T-helper 2 cell (primary cell): ENCODE results near the gene PSMA8.
"Not testable (repeated sequence)": the region's sequence is repeated elsewhere in the genome, so short reads cannot be mapped to it uniquely, and the experiment has no call there.

Experiments
- DNase-seq, 5 experiments: peaks; one replicate each; pipeline versions ENCODE4 v3.0.0 to v3.0.0-alpha.2; 2012 to 2022
- total RNA-seq, 2 donors: gene quantifications; one replicate each; lab custom pipeline; 2026; lab: John Stamatoyannopoulos, UW

PSMA8 gene
- total RNA-seq = 0 to 0.61 reads per million in 2 donors

DNA sequence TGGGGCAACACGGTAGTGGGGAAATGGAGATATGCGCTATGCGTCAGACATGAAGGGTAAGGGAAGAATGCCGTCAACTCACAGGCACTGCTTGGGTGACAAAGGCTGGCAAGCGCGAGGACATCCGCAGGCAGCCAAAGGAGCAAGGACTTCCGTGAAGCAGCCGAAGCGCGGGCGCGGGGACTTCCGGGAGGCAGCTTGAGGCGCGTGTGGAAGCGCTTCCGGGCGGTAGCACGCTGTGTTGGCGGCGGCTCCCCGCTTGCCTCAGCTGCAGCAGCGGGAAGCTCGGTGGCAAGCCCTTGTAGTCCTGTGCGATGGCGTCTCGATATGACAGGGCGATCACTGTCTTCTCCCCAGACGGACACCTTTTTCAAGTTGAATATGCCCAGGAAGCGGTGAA, at the start of gene PSMA8:
Gene PSMA8 (plus strand): TSS at position 218 of the 400 bp plus-strand sequence. CDS start 97 bp downstream, at position 315.
- peak; percentile 18 to 87 (median 46) for DNase-seq

GRCh38 chr18:26085056-26085455, 48.6 kb upstream of the PSMA8 start:
- DNase-seq = no peak

DNA sequence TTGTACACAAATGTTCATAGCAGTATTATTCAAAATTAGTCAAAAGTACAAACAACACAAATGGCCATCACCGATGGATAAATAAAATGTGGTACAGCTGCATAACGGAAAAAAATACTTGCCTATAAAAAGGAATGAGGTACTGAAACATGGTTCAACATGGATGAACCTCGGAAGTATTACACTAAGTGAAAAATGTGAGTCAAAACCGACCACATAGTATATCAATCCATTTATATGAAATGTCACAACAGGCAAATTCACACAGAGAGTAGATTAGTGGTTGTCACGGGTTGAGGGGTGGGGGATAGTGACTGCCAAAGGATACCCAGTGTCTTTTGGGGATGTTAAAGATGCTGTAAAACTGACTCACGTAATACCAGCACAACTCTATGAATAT, 46.7 kb upstream of the PSMA8 start:
- DNase-seq = no peak

GRCh38 chr18:26088487-26088886, 45.2 kb upstream of the PSMA8 start:
- DNase-seq = peak in 1 of 5 experiments; percentile 13

- peak in 1 of 5 experiments; percentile 54 for DNase-seq
These were observed 44.2 kb upstream of the PSMA8 start for GRCh38 chr18:26089293-26090129.

GRCh38 chr18:26090130-26091046, 43.3 kb upstream of the PSMA8 start, which contains the start of gene SS18:
SS18 (minus strand) TSS chr18:26090613; CDS start chr18:26090569, 44 bp downstream.
- DNase-seq = peak; percentile 75 to 95 (median 85)

- peak in 1 of 5 experiments; percentile 85 for DNase-seq
These were observed 42.5 kb upstream of the PSMA8 start for GRCh38 chr18:26091047-26091630.

GRCh38 chr18:26096852-26097251, 36.8 kb upstream of the PSMA8 start:
- DNase-seq = no peak

- DNase-seq = no peak
These were observed 36.1 kb upstream of the PSMA8 start for GRCh38 chr18:26097563-26097962.

DNA sequence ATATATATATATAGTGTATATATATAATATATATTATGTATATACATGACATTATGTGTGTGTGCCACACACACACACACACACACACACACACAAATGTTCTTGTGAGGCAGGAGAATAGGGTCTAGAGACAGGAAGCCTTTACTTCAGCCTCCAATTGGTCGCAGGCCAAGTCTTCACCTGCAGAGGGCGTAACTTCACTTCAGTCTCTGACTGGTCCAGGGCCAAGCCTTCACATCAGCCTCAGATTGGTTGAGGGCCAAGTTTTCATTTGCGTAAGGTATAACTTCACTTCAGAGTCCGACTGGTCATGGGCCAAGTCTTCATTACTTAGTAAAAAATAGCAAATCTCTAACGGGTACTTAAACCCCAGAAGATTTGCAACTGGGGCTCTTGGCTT, 30.1 kb upstream of the PSMA8 start:
- peak in 2 of 5 experiments; percentile 5 to 50 for DNase-seq

DNA sequence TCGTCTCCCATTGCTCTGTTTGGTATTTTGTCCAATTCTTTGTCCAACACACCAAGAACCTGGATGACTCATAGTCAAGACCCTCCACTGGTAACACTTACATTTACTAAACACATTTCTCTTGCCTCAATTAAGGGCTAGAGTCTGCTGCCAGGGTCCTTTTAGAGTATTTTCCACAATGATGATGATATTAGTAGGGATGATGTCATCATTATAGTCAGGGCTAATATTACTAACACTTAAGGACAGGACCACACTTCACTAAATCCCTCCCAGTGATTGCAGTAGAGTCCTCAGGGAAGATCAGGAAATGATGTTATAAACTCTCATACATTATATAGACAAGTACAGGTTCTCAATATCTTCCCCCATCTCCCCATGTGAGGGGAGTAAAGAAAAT, 29.6 kb upstream of the PSMA8 start:
- DNase-seq = no peak

DNA sequence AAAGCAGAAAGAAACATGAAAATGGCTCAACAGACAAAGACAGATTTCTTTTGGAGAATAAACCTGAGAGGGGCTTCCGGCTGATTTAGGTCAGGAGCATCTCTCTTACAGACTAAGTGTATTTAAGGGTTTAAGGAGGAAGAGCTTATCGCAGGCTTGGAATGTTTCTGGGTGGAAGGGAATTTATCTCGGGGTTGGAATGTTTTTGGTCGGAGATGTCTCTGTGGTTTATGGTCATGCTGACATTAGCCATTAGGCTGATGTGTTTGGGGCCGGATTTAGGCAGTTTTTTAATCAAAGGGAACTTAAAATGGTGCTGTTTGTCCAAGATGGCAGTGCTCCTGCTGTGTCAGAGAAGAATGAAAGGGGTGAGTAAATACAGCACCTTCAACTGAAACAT, 14.4 kb upstream of the PSMA8 start:
- DNase-seq = no peak

DNA sequence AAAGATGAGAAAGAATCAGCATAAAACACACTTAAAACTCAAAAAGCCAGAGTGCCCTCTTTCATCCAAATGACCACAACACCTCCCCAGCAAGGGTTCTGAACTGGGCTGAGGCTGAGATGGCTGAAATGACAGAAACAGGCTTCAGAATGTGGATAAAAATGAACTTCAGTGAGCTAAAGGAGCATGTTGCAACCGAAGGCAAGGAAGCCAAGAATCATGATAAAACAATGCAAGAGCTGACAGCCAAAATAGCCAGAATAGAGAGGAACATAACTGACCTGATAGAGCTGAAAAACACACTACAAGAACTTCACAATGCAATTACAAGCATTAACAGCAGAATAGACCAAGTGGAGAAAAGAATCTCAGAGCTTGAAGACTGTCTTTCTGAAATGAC, 12.2 kb upstream of the PSMA8 start:
- no peak for DNase-seq

DNA sequence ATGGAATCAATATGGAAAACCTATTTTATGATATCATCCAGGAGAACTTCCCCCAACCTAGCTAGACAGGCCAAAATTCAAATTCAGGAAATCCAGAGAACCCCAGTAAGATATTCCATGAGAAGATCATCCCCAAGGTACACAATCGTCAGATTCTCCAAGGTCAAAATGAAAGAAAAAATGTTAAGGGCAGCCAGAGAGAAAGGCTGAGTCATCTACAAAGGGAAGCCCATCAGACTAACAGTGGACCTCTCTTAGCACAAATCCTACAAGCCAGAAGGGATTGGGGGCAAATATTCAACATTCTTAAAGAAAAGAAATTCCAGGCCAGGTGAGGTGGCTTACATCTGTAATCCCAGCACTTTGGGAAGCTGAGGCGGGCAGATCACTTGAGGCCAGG, 11.7 kb upstream of the PSMA8 start:
- not testable (repeated sequence) for DNase-seq

- DNase-seq = no peak
These were observed 5.9 kb upstream of the PSMA8 start for GRCh38 chr18:26127786-26128185.

- not testable (repeated sequence) for DNase-seq
These were observed 5.5 kb upstream of the PSMA8 start for GRCh38 chr18:26128192-26128591.

GRCh38 chr18:26134107-26134506, 438 bp downstream of the PSMA8 start:
- DNase-seq = peak in 2 of 5 experiments; percentile 15 to 71

DNA sequence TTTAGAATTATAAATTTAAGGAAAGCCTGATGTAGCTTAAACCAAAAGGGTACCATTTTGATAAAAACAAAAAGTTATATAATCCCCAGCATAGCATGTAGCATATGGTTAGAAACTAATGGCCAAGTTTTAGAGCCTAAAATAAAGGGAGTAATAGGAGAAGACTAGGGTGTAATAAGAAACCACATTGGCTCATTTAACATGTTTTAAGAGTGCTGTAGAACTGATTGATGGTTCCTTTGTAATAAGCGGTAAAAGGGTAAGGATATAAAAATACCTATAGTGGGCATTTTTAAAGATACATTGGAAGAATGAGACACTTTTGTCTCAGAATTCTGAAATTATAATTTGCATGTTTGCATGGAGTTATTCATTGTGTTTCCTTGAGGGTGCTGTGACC, 1.9 kb downstream of the PSMA8 start:
- DNase-seq = no peak

GRCh38 chr18:26157326-26157725, 23.7 kb downstream of the PSMA8 start:
- no peak for DNase-seq

GRCh38 chr18:26159353-26159752, 25.7 kb downstream of the PSMA8 start:
- DNase-seq = no peak

DNA sequence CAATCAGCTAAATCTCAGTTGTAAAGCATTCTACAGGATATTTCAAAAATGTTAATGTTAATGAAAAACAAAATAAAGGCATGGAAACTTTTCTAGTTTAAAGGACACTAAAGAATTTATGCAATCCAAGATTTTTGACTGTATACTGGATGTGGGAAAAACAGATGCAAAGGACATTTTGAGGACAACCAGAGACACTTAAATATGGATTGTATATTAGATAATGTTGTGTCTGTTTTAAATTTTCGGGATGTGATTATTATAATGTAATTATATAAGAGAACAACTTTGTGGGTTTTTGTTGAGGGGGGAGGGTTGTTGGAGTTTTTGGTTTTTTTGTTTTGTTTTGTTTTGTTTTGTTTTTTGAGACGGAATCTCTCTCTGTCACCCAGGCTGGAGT, 30.9 kb downstream of the PSMA8 start:
- no peak for DNase-seq

DNA sequence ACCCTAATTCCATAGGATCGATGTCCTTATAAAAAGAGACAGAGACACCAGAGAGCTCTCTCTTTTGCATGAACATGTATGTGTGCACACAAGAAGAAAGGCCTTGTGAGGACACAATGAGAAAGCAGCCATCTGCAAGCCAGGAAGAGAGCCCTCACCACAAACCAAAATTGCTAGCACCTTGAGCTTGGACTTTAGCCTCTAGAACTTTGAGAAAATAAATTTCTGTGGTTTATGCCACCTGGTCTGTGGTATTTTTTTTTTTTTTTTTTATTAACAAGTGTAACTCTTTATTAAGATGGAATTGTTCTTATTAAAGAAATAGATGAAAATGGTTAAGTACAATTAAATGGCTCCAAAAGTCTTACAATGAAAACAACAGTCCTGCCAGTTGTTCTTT, 33.9 kb downstream of the PSMA8 start:
- DNase-seq = peak in 2 of 5 experiments; percentile 13 to 17

DNA sequence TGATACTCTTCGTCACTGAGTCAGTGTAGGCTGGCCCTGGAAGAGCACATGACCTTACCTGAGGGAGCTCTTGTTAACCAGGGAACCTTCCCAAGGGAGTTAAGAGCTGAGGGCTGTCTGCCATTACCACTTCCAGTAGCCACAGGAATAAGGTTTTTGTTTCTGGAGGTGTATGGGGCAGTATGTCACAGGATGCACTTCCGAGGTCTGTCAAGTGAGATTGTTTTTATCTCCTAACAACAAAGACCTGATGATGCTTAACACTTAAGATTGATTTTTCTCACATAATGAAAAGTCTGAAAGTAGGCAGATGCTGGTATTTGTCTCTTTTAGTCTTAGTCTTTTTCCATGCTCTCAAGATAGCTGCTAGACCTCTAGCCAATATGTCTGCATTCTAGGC, 41.8 kb downstream of the PSMA8 start:
- DNase-seq = no peak
